Measurements from ENCODE around the gene ARHGAP26. TPM values are rescaled to one million over a fixed set of nuclear protein-coding genes. Genes with fewer than 3 reads are reported as not detected.
A peak's percentile ranks its signal among the peaks of the same experiment; 100 is the strongest.
"Not testable (repeated sequence)": the region's sequence is repeated elsewhere in the genome, so short reads cannot be mapped to it uniquely, and the experiment has no call there.

ARHGAP26 gene
- polyA plus RNA-seq, 3 donors, result 26.5 to 56.8 (median 28.7) TPM

DNA sequence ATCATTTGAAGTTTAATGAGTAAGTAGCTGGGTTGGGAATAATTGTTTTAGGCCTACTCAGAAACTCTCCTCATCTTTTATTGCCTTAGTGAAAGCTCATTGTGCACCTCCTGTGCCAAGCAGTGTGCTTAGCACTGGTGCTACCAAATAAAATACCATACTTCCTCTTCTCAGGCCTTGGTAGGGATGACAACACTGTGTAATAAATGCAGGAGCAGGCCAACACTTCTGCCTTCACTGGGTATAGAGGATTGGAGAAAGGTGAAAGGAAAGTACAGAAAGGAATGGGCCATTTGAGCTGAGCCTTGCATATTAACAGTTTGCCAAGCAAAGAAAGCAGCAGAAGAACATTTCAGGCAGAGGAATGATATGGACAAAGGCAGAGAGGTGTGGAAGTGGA is 347.6 kb downstream of the ARHGAP26 start:
- Mint-ChIP-seq H3K9me3 (peaks cover 0 to 2% (median 0%) of the 10 kb centered on the region in 7 donors), H3K36me3 (peaks cover 44 to 46% of the 10 kb centered on the region in 2 donors), H3K4me3 (no peak overlapping the region), H3K4me1 (peaks cover 52% of the 10 kb centered on the region), H3K27me3 (ENCODE audit: low read depth in 3 of 3) (no peaks in the 10 kb centered on the region), H3K27ac (peak overlapping the region; percentile 95 to 100 (median 99))
- H3K27me3 ChIP-seq (ENCODE audit: control insufficient read depth in 2 of 2, insufficient read depth in 2 of 2, low read length in 2 of 2), result no peaks in the 10 kb centered on the region
- TF ChIP-seq, protein P1, sequence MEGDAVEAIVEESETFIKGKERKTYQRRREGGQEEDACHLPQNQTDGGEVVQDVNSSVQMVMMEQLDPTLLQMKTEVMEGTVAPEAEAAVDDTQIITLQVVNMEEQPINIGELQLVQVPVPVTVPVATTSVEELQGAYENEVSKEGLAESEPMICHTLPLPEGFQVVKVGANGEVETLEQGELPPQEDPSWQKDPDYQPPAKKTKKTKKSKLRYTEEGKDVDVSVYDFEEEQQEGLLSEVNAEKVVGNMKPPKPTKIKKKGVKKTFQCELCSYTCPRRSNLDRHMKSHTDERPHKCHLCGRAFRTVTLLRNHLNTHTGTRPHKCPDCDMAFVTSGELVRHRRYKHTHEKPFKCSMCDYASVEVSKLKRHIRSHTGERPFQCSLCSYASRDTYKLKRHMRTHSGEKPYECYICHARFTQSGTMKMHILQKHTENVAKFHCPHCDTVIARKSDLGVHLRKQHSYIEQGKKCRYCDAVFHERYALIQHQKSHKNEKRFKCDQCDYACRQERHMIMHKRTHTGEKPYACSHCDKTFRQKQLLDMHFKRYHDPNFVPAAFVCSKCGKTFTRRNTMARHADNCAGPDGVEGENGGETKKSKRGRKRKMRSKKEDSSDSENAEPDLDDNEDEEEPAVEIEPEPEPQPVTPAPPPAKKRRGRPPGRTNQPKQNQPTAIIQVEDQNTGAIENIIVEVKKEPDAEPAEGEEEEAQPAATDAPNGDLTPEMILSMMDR (IDR thresholded peaks at IDR 0.05), result no peak
- peaks cover 6% of the 10 kb centered on the region for H3K79me2 ChIP-seq (ENCODE audit: insufficient read depth, low read length)
- no peaks in the 10 kb centered on the region for H3K9me3 ChIP-seq (replicated peaks in 1 of 2; ENCODE audit: control insufficient read depth in 1 of 2, insufficient read depth in 1 of 2, low read length in 2 of 2)
- peak overlapping the region; percentile 92 to 97 for H3K27ac ChIP-seq (ENCODE audit: low read depth in 1 of 2, low read length in 2 of 2)
- H3K36me3 ChIP-seq (replicated peaks in 1 of 2; ENCODE audit: control insufficient read depth in 1 of 2, insufficient read depth in 2 of 2, low read length in 2 of 2), result peaks cover 20 to 43% of the 10 kb centered on the region in 2 donors
- peak overlapping the region; percentile 54 for H3K9ac ChIP-seq (ENCODE audit: insufficient read depth, low read length, poor library complexity, severe bottlenecking)
- DNase-seq, result peak; percentile 34 to 62 (median 57)
- H3K4me2 ChIP-seq (replicated peaks; ENCODE audit: extremely low read depth, low read length, poor library complexity, severe bottlenecking), result no peak overlapping the region
- intact Hi-C loops (cut with micrococcal nuclease), result loop anchor here in 1 of 2 donors (2.0 to 5.0 kb wide), 2 partner anchors 106 to 285 kb away; partner anchors contain the start of gene NR3C1
- no peak overlapping the region for H3K4me3 ChIP-seq (replicated peaks in 1 of 3; ENCODE audit: low read depth in 2 of 3, low read length in 3 of 3)
- H3K4me1 ChIP-seq (ENCODE audit: control insufficient read depth in 1 of 2, insufficient read depth in 2 of 2, low read length in 2 of 2), result peaks cover 41 to 45% of the 10 kb centered on the region in 2 donors
- peaks cover 25% of the 10 kb centered on the region for H4K20me1 ChIP-seq (ENCODE audit: insufficient read depth, low read length)
- no peak overlapping the region for H2AFZ ChIP-seq (ENCODE audit: insufficient read depth, low read depth, low read length, poor library complexity, severe bottlenecking)

- Histone ChIP-seq H2AFZ (ENCODE audit: insufficient read depth, low read depth, low read length, poor library complexity, severe bottlenecking) (no peak overlapping the region), H3K36me3 (replicated peaks in 1 of 2; ENCODE audit: control insufficient read depth in 1 of 2, insufficient read depth in 2 of 2, low read length in 2 of 2) (peaks cover 21 to 47% of the 10 kb centered on the region in 2 donors), H3K9ac (ENCODE audit: insufficient read depth, low read length, poor library complexity, severe bottlenecking) (peak overlapping the region; percentile 54), H3K4me1 (ENCODE audit: control insufficient read depth in 1 of 2, insufficient read depth in 2 of 2, low read length in 2 of 2) (peaks cover 40 to 43% of the 10 kb centered on the region in 2 donors), H3K4me3 (replicated peaks in 1 of 3; ENCODE audit: low read depth in 2 of 3, low read length in 3 of 3) (no peak overlapping the region), H3K79me2 (ENCODE audit: insufficient read depth, low read length) (peaks cover 6% of the 10 kb centered on the region), H3K27ac (ENCODE audit: low read depth in 1 of 2, low read length in 2 of 2) (peak overlapping the region; percentile 92 to 97), H3K4me2 (replicated peaks; ENCODE audit: extremely low read depth, low read length, poor library complexity, severe bottlenecking) (no peak overlapping the region), H4K20me1 (ENCODE audit: insufficient read depth, low read length) (peaks cover 25% of the 10 kb centered on the region), H3K27me3 (ENCODE audit: control insufficient read depth in 2 of 2, insufficient read depth in 2 of 2, low read length in 2 of 2) (no peaks in the 10 kb centered on the region), H3K9me3 (replicated peaks in 1 of 2; ENCODE audit: control insufficient read depth in 1 of 2, insufficient read depth in 1 of 2, low read length in 2 of 2) (no peaks in the 10 kb centered on the region)
- TF ChIP-seq, protein P1 (IDR thresholded peaks at IDR 0.05), result peak; percentile 60
- peaks cover 50% of the 10 kb centered on the region for H3K4me1 Mint-ChIP-seq
- peak overlapping the region; percentile 95 to 100 (median 99) for H3K27ac Mint-ChIP-seq
- H3K27me3 Mint-ChIP-seq (ENCODE audit: low read depth in 3 of 3), result no peaks in the 10 kb centered on the region
- intact Hi-C loops (cut with micrococcal nuclease), result loop anchor here in 1 of 2 donors (2.0 to 5.0 kb wide), 2 partner anchors 106 to 285 kb away; partner anchors contain the start of gene NR3C1
- H3K4me3 Mint-ChIP-seq, result peak overlapping the region in 1 of 2 donors; percentile 73
- WGBS (ENCODE audit: insufficient coverage), result 38% methylated on average over 3 of the region's 3 CpGs
- DNase-seq, result peak; percentile 84 to 91 (median 90)
- peaks cover 48 to 50% of the 10 kb centered on the region in 2 donors for H3K36me3 Mint-ChIP-seq
- peaks cover 0 to 2% (median 0%) of the 10 kb centered on the region in 7 donors for H3K9me3 Mint-ChIP-seq
Observed at GRCh38 chr5:143118222-143118621, 348.0 kb downstream of the ARHGAP26 start.

GRCh38 chr5:143118818-143119217 is 348.6 kb downstream of the ARHGAP26 start:
- intact Hi-C loops (cut with micrococcal nuclease), result loop anchor here in 1 of 2 donors (2.0 to 5.0 kb wide), 2 partner anchors 107 to 284 kb away; partner anchors contain the start of gene NR3C1
- not testable (repeated sequence) for H3K4me3 ChIP-seq (replicated peaks in 1 of 3; ENCODE audit: low read depth in 2 of 3, low read length in 3 of 3); H3K27me3 ChIP-seq (ENCODE audit: control insufficient read depth in 2 of 2, insufficient read depth in 2 of 2, low read length in 2 of 2); H3K27me3 Mint-ChIP-seq (ENCODE audit: low read depth in 3 of 3); H3K9me3 ChIP-seq (replicated peaks in 1 of 2; ENCODE audit: control insufficient read depth in 1 of 2, insufficient read depth in 1 of 2, low read length in 2 of 2); DNase-seq; H3K79me2 ChIP-seq (ENCODE audit: insufficient read depth, low read length); H2AFZ ChIP-seq (ENCODE audit: insufficient read depth, low read depth, low read length, poor library complexity, severe bottlenecking); H3K9me3 Mint-ChIP-seq
- H3K27ac Mint-ChIP-seq, result peak overlapping the region; percentile 95 to 100 (median 99)
- H4K20me1 ChIP-seq (ENCODE audit: insufficient read depth, low read length), result peaks cover 25% of the 10 kb centered on the region
- peak overlapping the region; percentile 30 for H3K4me2 ChIP-seq (replicated peaks; ENCODE audit: extremely low read depth, low read length, poor library complexity, severe bottlenecking)
- H3K4me1 Mint-ChIP-seq, result peaks cover 44% of the 10 kb centered on the region
- H3K4me1 ChIP-seq (ENCODE audit: control insufficient read depth in 1 of 2, insufficient read depth in 2 of 2, low read length in 2 of 2), result peaks cover 34 to 37% of the 10 kb centered on the region in 2 donors
- peaks cover 21 to 49% of the 10 kb centered on the region in 2 donors for H3K36me3 ChIP-seq (replicated peaks in 1 of 2; ENCODE audit: control insufficient read depth in 1 of 2, insufficient read depth in 2 of 2, low read length in 2 of 2)
- H3K4me3 Mint-ChIP-seq, result peak overlapping the region in 1 of 2 donors; percentile 27
- peaks cover 51 to 52% of the 10 kb centered on the region in 2 donors for H3K36me3 Mint-ChIP-seq
- H3K9ac ChIP-seq (ENCODE audit: insufficient read depth, low read length, poor library complexity, severe bottlenecking), result peak overlapping the region; percentile 54
- WGBS (ENCODE audit: insufficient coverage), result no CpG with 5 or more reads among the region's 3 CpGs
- peak overlapping the region; percentile 92 to 97 for H3K27ac ChIP-seq (ENCODE audit: low read depth in 1 of 2, low read length in 2 of 2)
